ENCODE results near the gene ANKRD12.
"Not testable (repeated sequence)": the region's sequence is repeated elsewhere in the genome, so short reads cannot be mapped to it uniquely, and the experiment has no call there.

The ANKRD12 gene

GRCh38 chr18:9263264-9263663 is 126.7 kb downstream of the ANKRD12 start:
- H3F3A ChIP-seq (ENCODE audit: low read depth): no peaks in the 10 kb centered on the region
- H3K36me3 ChIP-seq (ENCODE audit: insufficient read depth, low read length): no peaks in the 10 kb centered on the region
- no peak for TF ChIP-seq EZH2phosphoT487 (IDR thresholded peaks at IDR 0.05; ENCODE audit: borderline replicate concordance)
- TF ChIP-seq, protein P1, sequence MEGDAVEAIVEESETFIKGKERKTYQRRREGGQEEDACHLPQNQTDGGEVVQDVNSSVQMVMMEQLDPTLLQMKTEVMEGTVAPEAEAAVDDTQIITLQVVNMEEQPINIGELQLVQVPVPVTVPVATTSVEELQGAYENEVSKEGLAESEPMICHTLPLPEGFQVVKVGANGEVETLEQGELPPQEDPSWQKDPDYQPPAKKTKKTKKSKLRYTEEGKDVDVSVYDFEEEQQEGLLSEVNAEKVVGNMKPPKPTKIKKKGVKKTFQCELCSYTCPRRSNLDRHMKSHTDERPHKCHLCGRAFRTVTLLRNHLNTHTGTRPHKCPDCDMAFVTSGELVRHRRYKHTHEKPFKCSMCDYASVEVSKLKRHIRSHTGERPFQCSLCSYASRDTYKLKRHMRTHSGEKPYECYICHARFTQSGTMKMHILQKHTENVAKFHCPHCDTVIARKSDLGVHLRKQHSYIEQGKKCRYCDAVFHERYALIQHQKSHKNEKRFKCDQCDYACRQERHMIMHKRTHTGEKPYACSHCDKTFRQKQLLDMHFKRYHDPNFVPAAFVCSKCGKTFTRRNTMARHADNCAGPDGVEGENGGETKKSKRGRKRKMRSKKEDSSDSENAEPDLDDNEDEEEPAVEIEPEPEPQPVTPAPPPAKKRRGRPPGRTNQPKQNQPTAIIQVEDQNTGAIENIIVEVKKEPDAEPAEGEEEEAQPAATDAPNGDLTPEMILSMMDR (conservative IDR thresholded peaks at IDR 0.05; ENCODE audit: low read length): no peak

DNA sequence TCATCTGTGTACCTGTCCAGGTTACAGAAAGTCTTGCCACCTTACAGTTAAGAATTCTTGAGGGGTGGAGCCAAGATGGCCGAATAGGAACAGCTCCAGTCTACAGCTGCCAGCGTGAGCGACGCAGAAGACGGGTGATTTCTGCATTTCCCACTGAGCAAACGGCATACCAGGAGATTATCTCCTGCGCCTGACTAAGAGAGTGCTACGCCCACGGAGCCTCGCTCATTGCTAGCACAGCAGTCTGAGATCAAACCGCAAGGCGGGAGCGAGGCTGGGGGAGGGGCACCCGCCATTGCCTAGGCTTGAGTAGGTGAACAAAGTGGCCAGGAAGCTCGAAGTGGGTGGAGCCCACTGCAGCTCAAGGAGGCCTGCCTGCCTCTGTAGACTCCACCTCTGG is 128.2 kb downstream of the ANKRD12 start:
- not testable (repeated sequence) for H3K4me2 ChIP-seq (ENCODE audit: low read depth, low read length, poor library complexity, severe bottlenecking); H3K9me2 ChIP-seq (replicated peaks; ENCODE audit: low read depth, low read length); H3F3A ChIP-seq (ENCODE audit: low read depth); H4K20me1 ChIP-seq (ENCODE audit: insufficient read depth, low read length, poor library complexity, severe bottlenecking); H2AFZ ChIP-seq (ENCODE audit: low read length); H3K9ac ChIP-seq (ENCODE audit: low read depth, low read length, poor library complexity, severe bottlenecking); H3K36me3 ChIP-seq (ENCODE audit: insufficient read depth, low read length); H3K4me1 ChIP-seq (ENCODE audit: insufficient read depth, low read length, poor library complexity, severe bottlenecking); H3K4me3 ChIP-seq (ENCODE audit: low read length, poor library complexity, severe bottlenecking); H3K27me3 ChIP-seq (ENCODE audit: insufficient read depth, low read length, poor library complexity, severe bottlenecking); H3K79me2 ChIP-seq (ENCODE audit: insufficient read depth, low read length); H3K9me3 ChIP-seq (ENCODE audit: insufficient read depth, low read depth, low read length)

More at GRCh38 chr18:9263264-9263663, 126.7 kb downstream of the ANKRD12 start:
- H3K4me1 ChIP-seq (ENCODE audit: insufficient read depth, low read length, poor library complexity, severe bottlenecking): no peaks in the 10 kb centered on the region
- H4K20me1 ChIP-seq (ENCODE audit: insufficient read depth, low read length, poor library complexity, severe bottlenecking): no peaks in the 10 kb centered on the region
- no peaks in the 10 kb centered on the region for H3K79me2 ChIP-seq (ENCODE audit: insufficient read depth, low read length)
- no peak overlapping the region for H2AFZ ChIP-seq (ENCODE audit: low read length)
- no peak overlapping the region for H3K4me3 ChIP-seq (ENCODE audit: low read length, poor library complexity, severe bottlenecking)
- no peaks in the 10 kb centered on the region for H3K27me3 ChIP-seq (ENCODE audit: insufficient read depth, low read length, poor library complexity, severe bottlenecking)
- no peak overlapping the region for H3K9ac ChIP-seq (ENCODE audit: low read depth, low read length, poor library complexity, severe bottlenecking)
- no peak overlapping the region for H3K4me2 ChIP-seq (ENCODE audit: low read depth, low read length, poor library complexity, severe bottlenecking)
- H3K9me2 ChIP-seq (replicated peaks; ENCODE audit: low read depth, low read length): no peaks in the 10 kb centered on the region
- H3K9me3 ChIP-seq (ENCODE audit: insufficient read depth, low read depth, low read length): no peaks in the 10 kb centered on the region

GRCh38 chr18:9273221-9273620 is 136.6 kb downstream of the ANKRD12 start:
- H4K20me1 ChIP-seq (ENCODE audit: insufficient read depth, low read length, poor library complexity, severe bottlenecking): no peaks in the 10 kb centered on the region
- no peaks in the 10 kb centered on the region for H3K4me1 ChIP-seq (ENCODE audit: insufficient read depth, low read length, poor library complexity, severe bottlenecking)
- no peak overlapping the region for H3K4me2 ChIP-seq (ENCODE audit: low read depth, low read length, poor library complexity, severe bottlenecking)
- no peak overlapping the region for H3K4me3 ChIP-seq (ENCODE audit: low read length, poor library complexity, severe bottlenecking)
- H3K9me3 ChIP-seq (ENCODE audit: insufficient read depth, low read depth, low read length): no peaks in the 10 kb centered on the region
- H3K9ac ChIP-seq (ENCODE audit: low read depth, low read length, poor library complexity, severe bottlenecking): no peak overlapping the region
- H2AFZ ChIP-seq (ENCODE audit: low read length): no peak overlapping the region
- no peaks in the 10 kb centered on the region for H3K9me2 ChIP-seq (replicated peaks; ENCODE audit: low read depth, low read length)
- H3K79me2 ChIP-seq (ENCODE audit: insufficient read depth, low read length): no peaks in the 10 kb centered on the region
- H3F3A ChIP-seq (ENCODE audit: low read depth): no peaks in the 10 kb centered on the region
- TF ChIP-seq EZH2phosphoT487 (IDR thresholded peaks at IDR 0.05; ENCODE audit: borderline replicate concordance): no peak
- TF ChIP-seq, protein P1 (conservative IDR thresholded peaks at IDR 0.05; ENCODE audit: low read length): no peak
- H3K27me3 ChIP-seq (ENCODE audit: insufficient read depth, low read length, poor library complexity, severe bottlenecking): no peaks in the 10 kb centered on the region
- H3K36me3 ChIP-seq (ENCODE audit: insufficient read depth, low read length): peaks cover 7% of the 10 kb centered on the region; the same call in 1 of the 2 replicates

DNA sequence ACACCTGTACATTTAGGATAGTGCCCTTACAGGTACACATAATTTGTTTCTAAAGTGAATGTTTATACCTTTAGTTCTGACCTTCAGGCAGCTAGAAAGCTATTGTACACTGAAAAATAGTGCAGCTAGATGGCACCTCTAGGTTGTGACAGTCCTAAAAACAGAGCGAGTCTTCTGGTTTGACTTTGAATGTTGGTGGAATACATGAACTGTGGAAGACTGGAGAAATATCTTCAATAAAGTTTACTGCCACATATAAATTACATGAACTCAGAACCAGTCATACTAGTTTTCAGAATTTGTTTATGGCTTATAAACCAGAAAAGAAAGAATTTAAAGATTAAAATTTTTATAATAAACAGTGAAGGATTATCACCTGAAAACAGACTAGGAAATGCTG is 139.3 kb downstream of the ANKRD12 start:
- Histone ChIP-seq H3K79me2 (ENCODE audit: insufficient read depth, low read length) (no peaks in the 10 kb centered on the region), H3K9me2 (replicated peaks; ENCODE audit: low read depth, low read length) (no peaks in the 10 kb centered on the region), H2AFZ (ENCODE audit: low read length) (no peak overlapping the region), H3K4me3 (ENCODE audit: low read length, poor library complexity, severe bottlenecking) (no peak overlapping the region), H3K4me1 (ENCODE audit: insufficient read depth, low read length, poor library complexity, severe bottlenecking) (no peaks in the 10 kb centered on the region), H3K27me3 (ENCODE audit: insufficient read depth, low read length, poor library complexity, severe bottlenecking) (no peaks in the 10 kb centered on the region), H3K9me3 (ENCODE audit: insufficient read depth, low read depth, low read length) (no peaks in the 10 kb centered on the region), H4K20me1 (ENCODE audit: insufficient read depth, low read length, poor library complexity, severe bottlenecking) (no peaks in the 10 kb centered on the region), H3F3A (ENCODE audit: low read depth) (no peaks in the 10 kb centered on the region), H3K36me3 (ENCODE audit: insufficient read depth, low read length) (peaks cover 7% of the 10 kb centered on the region; the same call in 1 of the 2 replicates), H3K4me2 (ENCODE audit: low read depth, low read length, poor library complexity, severe bottlenecking) (no peak overlapping the region), H3K9ac (ENCODE audit: low read depth, low read length, poor library complexity, severe bottlenecking) (no peak overlapping the region)
- no peak for TF ChIP-seq EZH2phosphoT487 (IDR thresholded peaks at IDR 0.05; ENCODE audit: borderline replicate concordance)
- TF ChIP-seq, protein P1 (conservative IDR thresholded peaks at IDR 0.05; ENCODE audit: low read length): no peak

Measured in Loucy (cell line).